NCI-H1417 treated with DMSO at 0.1 percent for 48 hours (cell line): ENCODE results near the gene PLCB4.

Source experiments
- DNase-seq: peaks from one replicate; lab custom pipeline; 2025; lab: John Stamatoyannopoulos, UW

Gene PLCB4

GRCh38 chr20:9520086-9520485 is 451.2 kb downstream of the PLCB4 start:
- no peak for DNase-seq

- no peak for DNase-seq
These were observed 454.7 kb downstream of the PLCB4 start for GRCh38 chr20:9523636-9524035.
